ENCODE results near the gene RALGAPB. TPM values are rescaled to one million over a fixed set of nuclear protein-coding genes. Genes with fewer than 3 reads are reported as not detected.
A peak's percentile ranks its signal among the peaks of the same experiment; 100 is the strongest.

RALGAPB gene
- total RNA-seq, 1 donor from 2014 or later: 20.8 TPM

DNA sequence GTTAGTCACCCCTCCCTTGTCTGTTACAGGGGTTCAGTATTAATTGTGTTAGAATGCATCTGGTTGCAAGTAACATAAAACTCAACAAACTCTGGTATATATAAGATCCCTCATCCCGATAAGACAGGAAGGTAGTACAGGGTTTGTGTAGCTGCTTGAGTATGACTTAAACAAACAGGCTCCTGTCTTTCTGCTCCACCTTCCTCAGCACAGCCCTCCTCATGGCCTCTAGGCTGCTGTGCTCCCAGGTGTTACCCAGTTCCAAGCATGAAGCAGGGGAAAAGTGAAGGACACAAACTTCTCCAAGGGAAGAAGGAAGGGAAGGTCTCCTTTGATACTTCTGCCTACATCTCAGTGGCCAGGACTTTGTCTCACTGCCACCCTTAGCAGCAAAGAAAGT is 1.4 kb upstream of the RALGAPB start:
- Histone ChIP-seq H3K27me3 (ENCODE audit: control insufficient read depth, insufficient read depth, low read length) (no peaks in the 10 kb centered on the region), H3K36me3 (ENCODE audit: control insufficient read depth, insufficient read depth, low read length) (no peaks in the 10 kb centered on the region), H3K4me3 (ENCODE audit: low read depth, low read length) (no peak overlapping the region)
- FAIRE-seq: no peak
- no peak for DNase-seq (ENCODE audit: low read depth)
- TF ChIP-seq, protein P1, sequence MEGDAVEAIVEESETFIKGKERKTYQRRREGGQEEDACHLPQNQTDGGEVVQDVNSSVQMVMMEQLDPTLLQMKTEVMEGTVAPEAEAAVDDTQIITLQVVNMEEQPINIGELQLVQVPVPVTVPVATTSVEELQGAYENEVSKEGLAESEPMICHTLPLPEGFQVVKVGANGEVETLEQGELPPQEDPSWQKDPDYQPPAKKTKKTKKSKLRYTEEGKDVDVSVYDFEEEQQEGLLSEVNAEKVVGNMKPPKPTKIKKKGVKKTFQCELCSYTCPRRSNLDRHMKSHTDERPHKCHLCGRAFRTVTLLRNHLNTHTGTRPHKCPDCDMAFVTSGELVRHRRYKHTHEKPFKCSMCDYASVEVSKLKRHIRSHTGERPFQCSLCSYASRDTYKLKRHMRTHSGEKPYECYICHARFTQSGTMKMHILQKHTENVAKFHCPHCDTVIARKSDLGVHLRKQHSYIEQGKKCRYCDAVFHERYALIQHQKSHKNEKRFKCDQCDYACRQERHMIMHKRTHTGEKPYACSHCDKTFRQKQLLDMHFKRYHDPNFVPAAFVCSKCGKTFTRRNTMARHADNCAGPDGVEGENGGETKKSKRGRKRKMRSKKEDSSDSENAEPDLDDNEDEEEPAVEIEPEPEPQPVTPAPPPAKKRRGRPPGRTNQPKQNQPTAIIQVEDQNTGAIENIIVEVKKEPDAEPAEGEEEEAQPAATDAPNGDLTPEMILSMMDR (IDR thresholded peaks at IDR 0.05; ENCODE audit: insufficient read depth, low read length, severe bottlenecking): no peak

DNA sequence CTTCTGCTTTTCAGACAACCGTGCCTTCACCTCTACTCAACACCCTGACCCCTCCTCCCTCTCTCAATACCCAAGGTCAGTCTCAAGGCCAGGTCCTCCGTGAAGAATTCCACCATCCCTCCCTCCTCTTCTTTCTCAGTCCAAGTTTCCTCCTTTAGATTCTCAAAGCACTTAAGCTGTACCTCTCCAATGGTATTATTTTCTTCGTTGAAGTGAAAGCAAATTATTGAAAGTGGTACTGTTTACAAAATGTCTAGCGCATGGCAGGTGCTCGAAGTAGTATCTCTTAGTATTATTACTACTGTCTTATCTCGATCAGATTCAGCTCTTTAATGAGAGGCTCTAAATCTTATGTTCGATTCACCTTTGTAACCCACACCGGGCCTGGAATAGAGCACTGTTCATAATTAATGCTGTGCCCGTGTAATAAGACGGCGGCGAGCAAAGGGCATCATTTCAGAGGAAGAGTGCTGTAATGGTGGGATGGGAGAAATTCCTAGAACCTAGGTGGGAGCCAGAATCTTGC is 593 bp upstream of the RALGAPB start:
- Histone ChIP-seq H3K36me3 (ENCODE audit: control insufficient read depth, insufficient read depth, low read length) (no peaks in the 10 kb centered on the region), H3K27me3 (ENCODE audit: control insufficient read depth, insufficient read depth, low read length) (no peaks in the 10 kb centered on the region), H3K4me3 (ENCODE audit: low read depth, low read length) (peak overlapping the region; percentile 73)
- TF ChIP-seq, protein P1 (IDR thresholded peaks at IDR 0.05; ENCODE audit: insufficient read depth, low read length, severe bottlenecking): no peak
- DNase-seq (ENCODE audit: low read depth) (peak; percentile 18), FAIRE-seq (no peak)

DNA sequence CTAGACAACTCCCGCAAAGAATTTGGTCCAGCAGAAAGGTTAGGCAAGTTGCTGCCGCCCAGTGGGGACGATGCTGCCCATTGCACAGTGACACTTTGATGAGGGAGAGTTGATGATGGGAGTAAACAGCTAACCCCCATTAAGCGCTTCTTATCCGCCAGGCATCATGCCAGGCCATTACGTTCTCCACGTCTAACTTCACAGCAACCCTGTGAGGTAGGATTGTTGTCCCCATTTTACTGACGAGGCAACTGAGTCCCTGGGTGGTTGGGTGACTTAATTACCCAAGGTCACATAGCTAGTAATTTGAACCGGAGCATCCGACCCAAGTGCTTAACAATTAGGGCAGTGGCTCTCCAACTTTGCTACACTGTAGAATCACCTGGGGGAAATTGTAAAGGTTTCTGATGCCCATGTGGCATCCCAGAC is 738 bp downstream of the RALGAPB start:
- DNase-seq (ENCODE audit: low read depth) (no peak), FAIRE-seq (no peak)
- TF ChIP-seq, protein P1 (IDR thresholded peaks at IDR 0.05; ENCODE audit: insufficient read depth, low read length, severe bottlenecking): no peak
- Histone ChIP-seq H3K27me3 (ENCODE audit: control insufficient read depth, insufficient read depth, low read length) (no peaks in the 10 kb centered on the region), H3K36me3 (ENCODE audit: control insufficient read depth, insufficient read depth, low read length) (no peaks in the 10 kb centered on the region), H3K4me3 (ENCODE audit: low read depth, low read length) (peak overlapping the region; percentile 73)

DNA sequence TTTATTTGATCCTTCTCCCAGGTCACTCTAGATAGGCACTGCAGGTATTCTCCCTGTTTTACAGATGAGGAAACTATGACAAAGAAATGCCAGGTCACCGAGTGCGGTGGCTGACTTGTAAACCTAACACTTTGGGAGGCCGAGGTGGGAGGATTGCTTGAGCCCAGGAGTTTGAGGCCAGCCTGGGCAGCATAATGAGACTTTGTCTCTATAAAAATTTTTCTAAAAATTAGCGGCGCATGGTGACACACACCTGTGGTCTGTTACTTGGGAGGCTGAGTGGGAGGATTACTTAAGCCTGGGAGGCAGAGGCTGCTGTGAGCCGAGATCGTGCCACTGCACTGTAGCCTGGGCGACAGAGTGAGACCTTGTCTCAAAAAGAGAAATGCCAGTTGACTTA is 5.1 kb downstream of the RALGAPB start:
- FAIRE-seq (no peak), DNase-seq (ENCODE audit: low read depth) (no peak)
- no peak overlapping the region for H3K4me3 ChIP-seq (ENCODE audit: low read depth, low read length)
- H3K36me3 ChIP-seq (ENCODE audit: control insufficient read depth, insufficient read depth, low read length): peaks cover 2% of the 10 kb centered on the region
- no peaks in the 10 kb centered on the region for H3K27me3 ChIP-seq (ENCODE audit: control insufficient read depth, insufficient read depth, low read length)
- TF ChIP-seq, protein P1 (IDR thresholded peaks at IDR 0.05; ENCODE audit: insufficient read depth, low read length, severe bottlenecking): no peak

DNA sequence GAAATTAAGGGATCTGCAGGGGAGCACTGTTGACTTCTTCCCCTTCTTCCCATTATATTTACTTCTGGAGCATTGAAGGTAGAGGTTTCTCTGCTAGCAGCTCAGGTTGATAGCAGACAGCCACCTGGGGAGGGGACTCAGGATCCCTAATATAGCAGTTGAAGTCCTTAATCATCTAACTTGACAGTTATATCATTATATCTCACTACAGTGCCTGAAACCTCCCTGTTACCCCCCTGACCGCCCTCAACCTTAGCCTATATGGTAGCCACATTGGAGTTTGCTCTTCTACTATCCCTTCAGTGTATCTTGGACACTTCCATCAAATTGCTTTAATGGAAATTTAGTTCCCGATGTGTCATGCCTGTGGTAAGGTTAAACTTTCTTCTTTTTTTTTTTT is 7.0 kb downstream of the RALGAPB start:
- Histone ChIP-seq H3K4me3 (ENCODE audit: low read depth, low read length) (no peak overlapping the region), H3K27me3 (ENCODE audit: control insufficient read depth, insufficient read depth, low read length) (no peaks in the 10 kb centered on the region), H3K36me3 (ENCODE audit: control insufficient read depth, insufficient read depth, low read length) (peaks cover 3% of the 10 kb centered on the region)
- FAIRE-seq: no peak
- DNase-seq (ENCODE audit: low read depth): no peak
- TF ChIP-seq, protein P1 (IDR thresholded peaks at IDR 0.05; ENCODE audit: insufficient read depth, low read length, severe bottlenecking): no peak

DNA sequence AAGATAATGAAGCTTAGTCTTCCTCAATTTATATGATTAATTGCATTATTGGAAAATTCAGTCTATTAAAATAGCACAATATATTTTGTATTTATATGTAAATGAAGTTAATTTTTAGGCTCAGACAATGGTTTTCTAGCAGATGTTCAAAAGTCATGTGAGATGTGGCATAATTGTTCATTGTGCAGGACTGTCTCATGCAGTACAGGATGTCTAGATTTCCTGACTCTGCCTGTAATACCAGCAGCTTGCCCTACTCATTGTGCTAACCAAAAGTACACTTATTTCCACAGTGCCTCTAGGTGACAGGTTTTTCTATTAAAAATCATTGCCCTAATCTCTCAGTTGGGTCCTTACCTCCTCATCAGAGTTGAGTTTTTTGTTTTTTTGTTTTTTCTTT is 12.4 kb downstream of the RALGAPB start:
- H3K4me3 ChIP-seq (ENCODE audit: low read depth, low read length): no peak overlapping the region
- peaks cover 6% of the 10 kb centered on the region for H3K36me3 ChIP-seq (ENCODE audit: control insufficient read depth, insufficient read depth, low read length)
- FAIRE-seq: no peak
- no peaks in the 10 kb centered on the region for H3K27me3 ChIP-seq (ENCODE audit: control insufficient read depth, insufficient read depth, low read length)
- TF ChIP-seq, protein P1 (IDR thresholded peaks at IDR 0.05; ENCODE audit: insufficient read depth, low read length, severe bottlenecking): no peak
- no peak for DNase-seq (ENCODE audit: low read depth)

All from bronchial epithelial cell (primary cell).